Activated naive CD4-positive, alpha-beta T cell treated with anti-CD3 and anti-CD28 coated beads, Interleukin-2, amount 50 U/mL, for 24 hours (primary cell): ENCODE results near the gene MCM5.

ENCODE experiments used
- H3K27ac Mint-ChIP-seq: one replicate; pipeline ENCODE4 v1.8.0; 2021; ENCODE audit warnings: mild to moderate bottlenecking, mixed read lengths
- H3K27me3 Mint-ChIP-seq: one replicate; pipeline ENCODE4 v1.8.0; 2021; ENCODE audit warnings: mixed read lengths
- H3K36me3 Mint-ChIP-seq: one replicate; pipeline ENCODE4 v1.8.0; 2021; ENCODE audit warnings: mixed read lengths
- H3K4me1 Mint-ChIP-seq: one replicate; pipeline ENCODE4 v1.8.0; 2021; ENCODE audit warnings: mixed read lengths
- H3K4me3 Mint-ChIP-seq: one replicate; pipeline ENCODE4 v1.8.0; 2021; ENCODE audit warnings: mild to moderate bottlenecking, mixed read lengths
- H3K9me3 Mint-ChIP-seq: one replicate; pipeline ENCODE4 v1.8.0; 2021; ENCODE audit warnings: mixed read lengths

The MCM5 gene

GRCh38 chr22:35444685-35445399, 44.9 kb downstream of the MCM5 start:
- H3K27ac Mint-ChIP-seq: no peak overlapping the region
- no peak overlapping the region for H3K4me3 Mint-ChIP-seq
- no peaks in the 10 kb centered on the region for H3K27me3 Mint-ChIP-seq
- H3K9me3 Mint-ChIP-seq: no peaks in the 10 kb centered on the region
- no peaks in the 10 kb centered on the region for H3K4me1 Mint-ChIP-seq
- no peaks in the 10 kb centered on the region for H3K36me3 Mint-ChIP-seq

GRCh38 chr22:35445933-35446332, 46.0 kb downstream of the MCM5 start:
- H3K27me3 Mint-ChIP-seq: no peaks in the 10 kb centered on the region
- H3K4me3 Mint-ChIP-seq: no peak overlapping the region
- peaks cover 3% of the 10 kb centered on the region for H3K36me3 Mint-ChIP-seq
- H3K9me3 Mint-ChIP-seq: no peaks in the 10 kb centered on the region
- H3K4me1 Mint-ChIP-seq: no peaks in the 10 kb centered on the region
- H3K27ac Mint-ChIP-seq: no peak overlapping the region

GRCh38 chr22:35446365-35446764, 46.4 kb downstream of the MCM5 start:
- Mint-ChIP-seq H3K4me3 (no peak overlapping the region), H3K9me3 (no peaks in the 10 kb centered on the region), H3K27ac (no peak overlapping the region), H3K27me3 (no peaks in the 10 kb centered on the region), H3K4me1 (no peaks in the 10 kb centered on the region), H3K36me3 (peaks cover 5% of the 10 kb centered on the region)

- H3K4me3 Mint-ChIP-seq: no peak overlapping the region
- no peaks in the 10 kb centered on the region for H3K9me3 Mint-ChIP-seq
- H3K4me1 Mint-ChIP-seq: no peaks in the 10 kb centered on the region
- H3K27me3 Mint-ChIP-seq: no peaks in the 10 kb centered on the region
- H3K36me3 Mint-ChIP-seq: peaks cover 7% of the 10 kb centered on the region
- H3K27ac Mint-ChIP-seq: no peak overlapping the region
These were observed 48.6 kb downstream of the MCM5 start for GRCh38 chr22:35448523-35448922.

- Mint-ChIP-seq H3K27ac (no peak overlapping the region), H3K27me3 (no peaks in the 10 kb centered on the region), H3K9me3 (no peaks in the 10 kb centered on the region), H3K4me3 (no peak overlapping the region), H3K4me1 (no peaks in the 10 kb centered on the region), H3K36me3 (peaks cover 7% of the 10 kb centered on the region)
These were observed 50.1 kb downstream of the MCM5 start for GRCh38 chr22:35449829-35450689.

- H3K4me1 Mint-ChIP-seq: no peaks in the 10 kb centered on the region
- no peaks in the 10 kb centered on the region for H3K27me3 Mint-ChIP-seq
- H3K9me3 Mint-ChIP-seq: no peaks in the 10 kb centered on the region
- H3K36me3 Mint-ChIP-seq: peaks cover 7% of the 10 kb centered on the region
- no peak overlapping the region for H3K4me3 Mint-ChIP-seq
- no peak overlapping the region for H3K27ac Mint-ChIP-seq
These were observed 51.1 kb downstream of the MCM5 start for GRCh38 chr22:35450824-35451569.

GRCh38 chr22:35451592-35451991, 51.7 kb downstream of the MCM5 start:
- H3K9me3 Mint-ChIP-seq: no peaks in the 10 kb centered on the region
- no peaks in the 10 kb centered on the region for H3K4me1 Mint-ChIP-seq
- peaks cover 7% of the 10 kb centered on the region for H3K36me3 Mint-ChIP-seq
- H3K27ac Mint-ChIP-seq: peak overlapping the region; percentile 21
- no peak overlapping the region for H3K4me3 Mint-ChIP-seq
- H3K27me3 Mint-ChIP-seq: no peaks in the 10 kb centered on the region

- no peaks in the 10 kb centered on the region for H3K9me3 Mint-ChIP-seq
These were observed 52.4 kb downstream of the MCM5 start for GRCh38 chr22:35452351-35452781.

GRCh38 chr22:35452810-35453743, 53.1 kb downstream of the MCM5 start:
- H3K36me3 Mint-ChIP-seq: peaks cover 7% of the 10 kb centered on the region

More at GRCh38 chr22:35452351-35452781, 52.4 kb downstream of the MCM5 start:
- H3K4me3 Mint-ChIP-seq: no peak overlapping the region
- no peak overlapping the region for H3K27ac Mint-ChIP-seq
- no peaks in the 10 kb centered on the region for H3K4me1 Mint-ChIP-seq
- no peaks in the 10 kb centered on the region for H3K27me3 Mint-ChIP-seq
- H3K36me3 Mint-ChIP-seq: peaks cover 7% of the 10 kb centered on the region

GRCh38 chr22:35454416-35455054, 54.6 kb downstream of the MCM5 start:
- Mint-ChIP-seq H3K9me3 (no peaks in the 10 kb centered on the region), H3K36me3 (peaks cover 7% of the 10 kb centered on the region), H3K4me1 (no peaks in the 10 kb centered on the region), H3K27me3 (no peaks in the 10 kb centered on the region), H3K27ac (no peak overlapping the region), H3K4me3 (no peak overlapping the region)

More at GRCh38 chr22:35452810-35453743, 53.1 kb downstream of the MCM5 start:
- H3K9me3 Mint-ChIP-seq: no peaks in the 10 kb centered on the region
- no peaks in the 10 kb centered on the region for H3K4me1 Mint-ChIP-seq
- H3K4me3 Mint-ChIP-seq: no peak overlapping the region
- H3K27ac Mint-ChIP-seq: no peak overlapping the region
- no peaks in the 10 kb centered on the region for H3K27me3 Mint-ChIP-seq

- Mint-ChIP-seq H3K4me3 (no peak overlapping the region), H3K27me3 (no peaks in the 10 kb centered on the region), H3K36me3 (peaks cover 4% of the 10 kb centered on the region), H3K4me1 (no peaks in the 10 kb centered on the region), H3K27ac (no peak overlapping the region), H3K9me3 (no peaks in the 10 kb centered on the region)
These were observed 55.6 kb downstream of the MCM5 start for GRCh38 chr22:35455529-35455928.

GRCh38 chr22:35456757-35457156, 56.8 kb downstream of the MCM5 start:
- H3K4me1 Mint-ChIP-seq: no peaks in the 10 kb centered on the region
- H3K27ac Mint-ChIP-seq: no peak overlapping the region
- H3K4me3 Mint-ChIP-seq: no peak overlapping the region
- H3K9me3 Mint-ChIP-seq: no peaks in the 10 kb centered on the region
- H3K36me3 Mint-ChIP-seq: peaks cover 2% of the 10 kb centered on the region
- H3K27me3 Mint-ChIP-seq: no peaks in the 10 kb centered on the region

GRCh38 chr22:35457729-35458546, 58.0 kb downstream of the MCM5 start:
- Mint-ChIP-seq H3K4me3 (no peak overlapping the region), H3K27me3 (no peaks in the 10 kb centered on the region), H3K27ac (no peak overlapping the region), H3K9me3 (no peaks in the 10 kb centered on the region), H3K36me3 (no peaks in the 10 kb centered on the region), H3K4me1 (no peaks in the 10 kb centered on the region)
